Kasumi-1 (cell line): Measurements from ENCODE around the gene MYH14.
A peak's percentile ranks its signal among the peaks of the same experiment; 100 is the strongest.
"Not testable (repeated sequence)": the region's sequence is repeated elsewhere in the genome, so short reads cannot be mapped to it uniquely, and the experiment has no call there.

Experiments used
- DNase-seq, 2 experiments: peaks; one replicate each; lab custom pipeline; 2025; lab: John Stamatoyannopoulos, UW

The MYH14 gene

DNA sequence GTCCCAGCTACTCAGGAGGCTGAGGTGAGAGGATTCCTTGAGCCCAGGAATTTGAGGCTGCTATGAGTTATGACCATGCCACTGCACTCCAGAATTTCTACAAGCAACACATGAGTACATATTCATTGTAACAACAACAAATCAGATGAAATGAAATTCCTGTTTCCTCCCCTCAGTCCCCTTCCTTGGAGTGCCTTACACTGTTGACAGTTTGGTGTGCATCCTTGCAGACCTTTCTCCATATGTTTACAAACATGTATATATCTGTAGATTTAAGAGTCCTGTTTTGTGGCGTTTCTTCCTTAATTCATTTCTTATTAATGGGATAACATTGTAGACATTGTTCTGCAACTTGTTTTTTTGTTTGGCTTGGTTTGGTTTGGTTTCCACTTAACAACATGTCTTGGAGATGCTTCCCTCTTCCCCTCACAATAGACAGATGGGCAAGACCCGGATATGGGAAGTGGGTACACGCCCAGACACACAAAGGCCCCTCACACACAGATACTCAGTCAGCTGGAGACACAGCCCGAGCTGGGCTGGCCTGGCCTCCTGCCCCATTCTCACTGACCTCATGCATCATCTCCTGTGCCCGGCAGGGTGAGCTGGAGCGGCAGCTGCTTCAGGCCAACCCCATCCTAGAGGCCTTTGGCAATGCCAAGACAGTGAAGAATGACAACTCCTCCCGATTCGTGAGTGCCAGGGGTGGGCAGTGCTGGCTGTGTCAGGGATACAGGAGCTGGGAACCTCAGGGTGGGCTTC lies 21.7 kb downstream of the MYH14 start:
- no peak for DNase-seq

DNA sequence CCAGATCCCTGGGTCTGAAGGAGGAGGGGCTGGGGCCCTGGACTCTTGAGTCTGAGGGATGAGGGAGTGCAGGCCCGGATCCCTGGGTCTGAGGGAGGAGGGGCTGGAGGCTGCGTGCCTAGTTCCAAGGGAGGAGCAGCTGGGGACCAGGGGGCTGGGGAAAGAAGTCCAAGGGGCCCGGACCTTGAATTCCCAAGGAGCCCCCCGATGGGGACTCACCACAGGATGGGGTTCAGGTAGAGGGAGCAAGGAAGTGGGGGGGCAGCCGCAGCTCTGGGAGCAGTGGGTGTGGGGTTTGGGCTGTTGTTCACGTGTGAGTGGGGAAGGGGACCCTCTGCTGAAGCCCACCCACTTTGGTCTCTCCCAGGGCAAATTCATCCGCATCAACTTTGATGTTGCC lies 23.1 kb downstream of the MYH14 start:
- no peak for DNase-seq

DNA sequence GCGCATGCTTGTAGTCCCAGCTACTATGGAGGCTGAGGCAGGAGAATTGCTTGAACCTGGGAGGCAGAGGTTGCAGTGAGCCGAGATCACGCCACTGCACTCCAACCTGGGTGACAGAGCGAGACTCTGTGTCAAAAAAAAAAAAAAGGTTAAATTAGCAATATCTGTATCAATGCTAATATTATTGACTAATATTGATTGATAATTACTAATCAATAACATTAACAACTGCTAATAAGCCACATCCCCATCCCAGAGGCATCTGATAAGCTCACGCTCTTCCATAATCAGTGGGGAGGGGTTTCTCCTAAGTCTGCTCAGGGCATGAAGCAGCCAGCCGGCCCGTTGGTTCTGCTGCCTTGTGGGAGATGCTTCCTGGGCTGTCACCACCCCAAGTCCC lies 24.7 kb downstream of the MYH14 start:
- not testable (repeated sequence) for DNase-seq

GRCh38 chr19:50230379-50231351 lies 27.2 kb downstream of the MYH14 start:
- DNase-seq: no peak

GRCh38 chr19:50231417-50231816 lies 28.0 kb downstream of the MYH14 start:
- DNase-seq: not testable (repeated sequence)

GRCh38 chr19:50231821-50232220 lies 28.4 kb downstream of the MYH14 start:
- DNase-seq: no peak

DNA sequence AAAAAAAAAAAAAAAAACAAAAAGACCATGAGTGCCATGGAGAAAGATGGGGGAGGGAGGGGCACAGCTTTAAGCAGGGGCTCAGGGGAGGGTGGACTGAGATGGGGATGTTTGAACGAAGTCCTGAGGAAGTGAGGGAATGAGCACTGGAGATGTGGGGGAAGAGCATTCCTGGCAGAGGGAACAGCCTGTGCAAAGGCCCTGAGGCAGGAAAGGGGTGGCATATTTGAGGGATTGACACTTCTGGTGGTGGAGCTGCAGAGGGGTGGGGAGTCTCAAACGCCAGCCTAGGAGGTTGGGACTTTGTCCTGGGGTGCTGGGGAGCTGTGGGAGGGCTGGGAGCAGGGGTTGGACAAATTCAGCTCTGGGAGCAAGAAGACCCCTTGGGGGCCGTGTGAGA lies 29.2 kb downstream of the MYH14 start:
- no peak for DNase-seq

DNA sequence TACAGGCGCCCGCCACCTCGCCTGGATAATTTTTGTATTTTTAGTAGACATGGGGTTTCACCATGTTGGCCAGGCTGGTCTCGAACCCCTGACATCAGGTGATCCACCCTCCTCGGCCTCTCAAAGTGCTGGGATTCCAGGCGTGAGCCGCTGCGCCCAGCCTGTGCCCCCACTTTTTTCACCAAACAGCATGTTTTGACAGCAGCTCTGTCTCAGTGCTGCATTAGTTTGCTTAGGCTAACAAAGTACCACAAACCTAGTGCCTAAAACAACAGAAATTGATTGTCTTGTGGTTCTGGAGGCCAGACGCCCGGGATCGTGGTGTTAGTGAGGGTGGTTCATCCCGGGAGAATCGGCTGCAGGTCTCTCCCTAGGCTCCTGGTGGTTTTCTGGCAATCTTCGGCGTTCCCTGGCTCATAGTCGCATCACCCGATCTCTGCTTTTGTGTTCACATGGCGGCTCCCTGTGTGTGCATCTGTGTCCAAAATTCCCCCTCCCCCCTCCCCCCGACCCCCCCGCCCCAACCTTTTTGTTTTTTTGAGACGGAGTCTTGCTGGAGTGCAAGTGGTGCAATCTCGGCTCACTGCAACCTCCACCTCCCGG lies 30.0 kb downstream of the MYH14 start:
- DNase-seq: no peak

GRCh38 chr19:50237493-50237892 lies 34.1 kb downstream of the MYH14 start:
- not testable (repeated sequence) for DNase-seq

GRCh38 chr19:50238043-50238442 lies 34.6 kb downstream of the MYH14 start:
- no peak for DNase-seq

GRCh38 chr19:50239921-50240590 lies 36.6 kb downstream of the MYH14 start:
- no peak for DNase-seq

GRCh38 chr19:50242581-50242980 lies 39.2 kb downstream of the MYH14 start:
- DNase-seq: no peak

GRCh38 chr19:50244695-50245094 lies 41.3 kb downstream of the MYH14 start:
- DNase-seq: no peak

- DNase-seq: no peak
Observed at GRCh38 chr19:50248413-50248812, 45.0 kb downstream of the MYH14 start.

- DNase-seq: no peak
Observed at GRCh38 chr19:50248826-50249225, 45.4 kb downstream of the MYH14 start.

DNA sequence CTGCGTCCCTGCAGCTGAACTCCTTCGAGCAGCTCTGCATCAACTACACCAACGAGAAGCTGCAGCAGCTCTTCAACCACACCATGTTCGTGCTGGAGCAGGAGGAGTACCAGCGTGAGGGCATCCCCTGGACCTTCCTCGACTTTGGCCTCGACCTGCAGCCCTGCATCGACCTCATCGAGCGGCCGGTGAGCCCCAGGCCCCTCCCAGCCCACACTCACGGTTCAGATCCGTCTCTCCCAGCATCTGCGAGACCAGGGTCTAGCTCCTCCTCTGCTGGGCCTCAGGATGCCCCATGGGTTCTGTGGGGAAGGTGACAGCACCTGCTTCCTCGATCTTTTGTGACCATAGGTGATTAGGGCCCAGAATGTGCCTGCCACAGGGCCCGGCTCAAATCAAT lies 46.2 kb downstream of the MYH14 start:
- no peak for DNase-seq

DNA sequence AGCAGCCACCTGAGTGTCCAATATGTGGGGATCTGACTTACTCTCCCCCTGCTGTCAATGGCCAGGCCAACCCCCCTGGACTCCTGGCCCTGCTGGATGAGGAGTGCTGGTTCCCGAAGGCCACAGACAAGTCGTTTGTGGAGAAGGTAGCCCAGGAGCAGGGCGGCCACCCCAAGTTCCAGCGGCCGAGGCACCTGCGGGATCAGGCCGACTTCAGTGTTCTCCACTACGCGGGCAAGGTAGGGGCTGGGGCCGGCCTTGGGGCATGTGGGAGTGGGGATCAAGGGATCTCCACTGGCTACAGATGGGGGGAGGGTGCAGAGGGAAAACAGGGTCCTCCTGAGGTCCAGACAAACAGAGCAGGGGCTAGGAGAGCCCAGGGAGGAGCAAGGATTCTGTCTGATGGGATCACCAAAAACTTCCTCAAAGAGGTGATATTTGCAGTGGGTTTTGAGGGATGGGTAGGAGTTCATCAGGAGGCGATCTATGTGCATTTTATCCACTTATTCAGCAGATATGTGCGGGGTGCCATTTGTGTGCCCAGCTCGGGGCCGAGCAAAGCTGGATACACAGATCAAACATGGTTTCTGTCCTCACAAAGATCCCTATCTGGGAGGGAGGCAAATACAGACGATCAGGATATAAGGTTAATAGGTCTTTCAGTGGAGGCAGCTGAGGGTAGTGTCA lies 47.2 kb downstream of the MYH14 start:
- no peak for DNase-seq

DNA sequence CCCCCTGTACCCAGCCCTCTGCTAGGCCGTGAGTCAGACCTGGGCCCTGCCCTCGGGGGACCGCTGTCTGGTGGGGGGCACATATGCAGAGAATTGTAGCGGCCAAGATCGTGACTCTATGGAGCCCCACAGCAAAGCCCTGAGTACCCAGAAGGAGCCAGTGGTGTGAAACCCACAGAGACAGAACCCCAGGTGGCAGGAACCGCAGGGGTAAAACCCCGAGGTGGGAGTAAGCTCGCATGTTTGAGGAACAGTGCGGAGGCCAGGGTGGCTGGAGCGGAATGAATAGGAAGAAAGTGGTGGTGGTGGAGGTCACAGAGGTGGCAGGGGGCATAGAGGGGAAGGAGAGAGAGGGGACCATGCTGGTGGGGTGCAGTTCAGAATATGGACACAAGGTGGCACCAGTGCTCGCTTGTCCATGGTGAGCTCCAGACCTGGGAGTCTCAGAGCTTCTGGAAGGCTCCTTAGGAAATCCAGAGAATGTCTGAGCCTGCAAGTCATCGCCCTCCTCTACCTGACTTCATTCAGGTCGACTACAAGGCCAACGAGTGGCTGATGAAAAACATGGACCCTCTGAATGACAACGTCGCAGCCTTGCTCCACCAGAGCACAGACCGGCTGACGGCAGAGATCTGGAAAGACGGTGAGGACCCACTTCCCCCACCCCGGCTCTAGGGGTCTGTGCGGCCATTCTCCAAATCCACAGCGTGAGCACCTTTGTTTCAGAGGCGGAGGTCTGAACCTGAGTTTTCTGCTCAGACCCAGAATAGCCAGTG lies 48.9 kb downstream of the MYH14 start:
- peak; percentile 4 to 15 for DNase-seq

DNA sequence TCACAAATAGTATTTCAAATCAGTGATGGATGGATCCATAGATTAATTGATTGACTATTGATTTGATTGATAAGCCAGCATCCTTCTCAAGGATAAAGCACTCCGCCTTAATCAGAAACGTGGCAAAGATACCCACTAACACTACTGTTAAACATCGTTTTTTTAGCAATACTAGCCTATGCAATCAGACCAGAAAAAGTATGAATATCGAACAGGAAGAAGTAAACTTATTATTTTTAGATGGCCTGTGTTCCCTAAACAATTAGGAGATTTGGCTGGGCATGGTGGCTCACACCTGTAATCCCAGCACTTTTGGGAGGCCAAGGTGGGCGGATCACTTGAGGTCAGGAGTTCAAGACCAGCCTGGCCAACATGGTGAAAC lies 49.5 kb downstream of the MYH14 start:
- no peak for DNase-seq

GRCh38 chr19:50255115-50255514 lies 51.7 kb downstream of the MYH14 start:
- DNase-seq: no peak

DNA sequence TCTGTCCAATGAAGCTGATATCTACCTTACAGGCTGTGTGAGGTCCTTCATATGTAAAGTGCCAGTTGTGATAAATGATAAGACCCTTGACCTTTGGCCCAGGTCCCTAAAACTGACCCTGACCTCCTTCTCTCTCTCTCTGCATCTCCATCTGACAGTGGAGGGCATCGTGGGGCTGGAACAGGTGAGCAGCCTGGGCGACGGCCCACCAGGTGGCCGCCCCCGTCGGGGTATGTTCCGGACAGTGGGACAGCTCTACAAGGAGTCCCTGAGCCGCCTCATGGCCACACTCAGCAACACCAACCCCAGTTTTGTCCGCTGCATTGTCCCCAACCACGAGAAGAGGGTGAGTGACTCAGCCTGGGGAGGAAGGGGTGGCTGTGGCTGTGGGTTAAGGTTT lies 53.7 kb downstream of the MYH14 start:
- DNase-seq: no peak
